CD14-positive monocyte (primary cell): ENCODE measurements around the gene MICALL1. TPM values are rescaled to one million over a fixed set of nuclear protein-coding genes. Genes with fewer than 3 reads are reported as not detected.
A peak's percentile ranks its signal among the peaks of the same experiment; 100 is the strongest.

ENCODE experiments used
- DNase-seq, 3 donors: peaks; one replicate each; pipeline ENCODE4 v3.0.0-alpha.2; 2011 to 2022
- H2AFZ ChIP-seq: 2 replicates; pipeline ENCODE4 v1.6.0; 2012; ENCODE audit warnings: mild to moderate bottlenecking, low read depth, low read length, inconsistent platforms; ENCODE audit not compliant: insufficient read depth, poor library complexity, severe bottlenecking
- H3K27ac ChIP-seq, 2 donors: 1 replicate in 1 of 2; 2 replicates in 1 of 2; pipeline ENCODE4 v1.5.1; 2012 to 2013; ENCODE audit warnings: low read length in 2 of 2, control low read depth in 1 of 2, inconsistent platforms in 1 of 2, low read depth in 1 of 2, mild to moderate bottlenecking in 1 of 2
- H3K27me3 ChIP-seq, 2 donors: one replicate each; pipeline versions ENCODE4 v1.6.0 to v1.6.1; 2011 to 2013; ENCODE audit warnings: low read length in 2 of 2; ENCODE audit not compliant: control insufficient read depth in 2 of 2, insufficient read depth in 2 of 2
- H3K36me3 ChIP-seq, 2 donors: replicated peaks in 1 of 2; 1 replicate in 1 of 2; 2 replicates in 1 of 2; pipeline versions ENCODE4 v1.5.1 to v1.6.1; 2012 to 2013; ENCODE audit warnings: low read length in 2 of 2, control low read depth in 1 of 2, inconsistent platforms in 1 of 2, mild to moderate bottlenecking in 1 of 2; ENCODE audit not compliant: insufficient read depth in 2 of 2, control insufficient read depth in 1 of 2
- H3K4me1 ChIP-seq, 2 donors: 1 replicate in 1 of 2; 2 replicates in 1 of 2; pipeline versions ENCODE4 v1.5.1 to v1.6.1; 2012 to 2013; ENCODE audit warnings: low read length in 2 of 2, control low read depth in 1 of 2, inconsistent platforms in 1 of 2, mild to moderate bottlenecking in 1 of 2, moderate library complexity in 1 of 2; ENCODE audit not compliant: insufficient read depth in 2 of 2, control insufficient read depth in 1 of 2
- H3K4me2 ChIP-seq: replicated peaks from 2 replicates; pipeline ENCODE3; 2012; ENCODE audit warnings: low read length, moderate library complexity, mild to moderate bottlenecking; ENCODE audit not compliant: poor library complexity, severe bottlenecking; ENCODE audit errors: extremely low read depth
- H3K4me3 ChIP-seq, 3 experiments: fragments of 200-600 bp in 1 of 3; sonication (generic) in 1 of 3; replicated peaks in 1 of 3; 1 replicate in 2 of 3; 2 replicates in 1 of 3; pipeline ENCODE4 v1.5.1; 2011 to 2013; ENCODE audit warnings: low read length in 3 of 3, mild to moderate bottlenecking in 3 of 3, control low read depth in 2 of 3, low read depth in 2 of 3, inconsistent platforms in 1 of 3, moderate library complexity in 1 of 3
- H3K79me2 ChIP-seq: 2 replicates; pipeline ENCODE4 v1.6.0; 2012; ENCODE audit warnings: mild to moderate bottlenecking, control low read depth, inconsistent platforms, low read length, moderate library complexity; ENCODE audit not compliant: insufficient read depth
- H3K9ac ChIP-seq: 2 replicates; pipeline ENCODE4 v1.6.0; 2017; ENCODE audit warnings: low read length, mild to moderate bottlenecking; ENCODE audit not compliant: insufficient read depth, poor library complexity, severe bottlenecking
- H3K9me3 ChIP-seq, 2 donors: replicated peaks in 1 of 2; 1 replicate in 1 of 2; 2 replicates in 1 of 2; pipeline versions ENCODE4 v1.5.1 to v1.6.1; 2012 to 2013; ENCODE audit warnings: low read length in 2 of 2, control low read depth in 1 of 2; ENCODE audit not compliant: control insufficient read depth in 1 of 2, insufficient read depth in 1 of 2
- H4K20me1 ChIP-seq: 2 replicates; pipeline ENCODE4 v1.6.0; 2012; ENCODE audit warnings: mild to moderate bottlenecking, low read length, control low read depth, moderate library complexity; ENCODE audit not compliant: insufficient read depth
- H3K27ac Mint-ChIP-seq, 7 donors: one replicate each; pipeline ENCODE4 v1.8.0; 2020; ENCODE audit warnings: mild to moderate bottlenecking in 7 of 7, mixed read lengths in 7 of 7, moderate library complexity in 6 of 7, inconsistent platforms in 2 of 7
- H3K27me3 Mint-ChIP-seq, 3 donors: one replicate each; pipeline ENCODE4 v1.8.0; 2021 to 2022; ENCODE audit warnings: low read depth in 3 of 3, mild to moderate bottlenecking in 3 of 3, mixed read lengths in 3 of 3, moderate library complexity in 3 of 3, inconsistent platforms in 1 of 3
- H3K36me3 Mint-ChIP-seq, 2 donors: one replicate each; pipeline ENCODE4 v1.8.0; 2020; ENCODE audit warnings: mixed read lengths in 2 of 2, inconsistent platforms in 1 of 2, mild to moderate bottlenecking in 1 of 2
- H3K4me1 Mint-ChIP-seq: one replicate; pipeline ENCODE4 v1.8.0; 2020; ENCODE audit warnings: mild to moderate bottlenecking, mixed read lengths
- H3K4me3 Mint-ChIP-seq, 2 donors: one replicate each; pipeline ENCODE4 v1.8.0; 2020; ENCODE audit warnings: mild to moderate bottlenecking in 2 of 2, mixed read lengths in 2 of 2, moderate library complexity in 1 of 2
- H3K9me3 Mint-ChIP-seq, 7 donors: one replicate each; pipeline ENCODE4 v1.8.0; 2020 to 2022; ENCODE audit warnings: mixed read lengths in 7 of 7, mild to moderate bottlenecking in 6 of 7, moderate library complexity in 6 of 7, inconsistent platforms in 2 of 7
- WGBS: methylation state at CpG from one replicate; pipeline ENCODE4 v1.1.5; 2013; ENCODE audit warnings: missing lambda C conversion rate; ENCODE audit not compliant: insufficient coverage; 5-methylcytosine and 5-hydroxymethylcytosine counted together
- intact Hi-C, 2 donors: fragments of 100-400 bp; cut with micrococcal nuclease; formaldehyde crosslinking; loops; one replicate each; pipeline versions ENCODE4 v1.15.0 to v1.15.1; 2023
- polyA plus RNA-seq, 3 donors: library from polyadenylated mRNA; depleted of rRNA in 1 of 3; unstranded in 2 of 3; stranded (reverse) in 1 of 3; fragments of 300-500 nt in 2 of 3; fragments of >200 nt in 1 of 3; fragmentation: Illumina TruSeq in 2 of 3; gene quantifications; 1 replicate in 2 of 3; 2 replicates in 1 of 3; pipeline ENCODE4 v1.2.3, GENCODE V29; 2012 to 2021
- TF ChIP-seq, protein P1 (sequence below): fragments of 200-600 bp; IDR thresholded peaks from one replicate; pipeline ENCODE4 v1.8.0; 2022; ENCODE audit warnings: antibody characterized with exemption, mild to moderate bottlenecking

Gene MICALL1
- polyA plus RNA-seq, 3 donors, result 0.51 to 7.0 (median 1.3) TPM

DNA sequence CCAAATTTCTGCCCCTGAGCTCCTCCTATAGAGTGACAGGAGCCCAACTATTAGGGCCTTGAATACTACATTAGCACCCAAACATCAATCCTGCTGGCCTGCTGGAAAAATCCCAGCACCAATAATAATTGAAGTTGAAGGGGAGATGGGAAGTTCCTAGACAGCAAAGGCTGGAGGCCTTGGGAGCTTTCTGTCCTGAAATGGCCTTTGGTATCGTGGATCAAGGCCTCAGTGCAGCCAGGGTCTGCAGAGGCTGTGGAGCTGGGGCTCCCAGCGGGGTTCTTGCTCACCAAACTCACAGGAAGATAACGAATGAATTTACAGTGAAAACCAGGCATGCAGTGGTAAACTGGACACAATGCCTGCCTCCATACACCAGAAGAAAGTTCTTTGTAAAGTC lies 9.2 kb upstream of the MICALL1 start:
- no peaks in the 10 kb centered on the region for H3K9me3 ChIP-seq
- H3K9me3 Mint-ChIP-seq, result no peaks in the 10 kb centered on the region
- H3K27me3 ChIP-seq, result no peaks in the 10 kb centered on the region
- H4K20me1 ChIP-seq, result no peaks in the 10 kb centered on the region
- peaks cover 3 to 11% of the 10 kb centered on the region in 2 donors for H3K36me3 ChIP-seq
- intact Hi-C loops, result no loop called here
- WGBS, result 90% methylated on average over 3 of the region's 3 CpGs
- no peak overlapping the region for H3K9ac ChIP-seq
- H2AFZ ChIP-seq, result no peak overlapping the region
- peaks cover 24% of the 10 kb centered on the region for H3K4me1 Mint-ChIP-seq
- H3K4me2 ChIP-seq, result no peak overlapping the region
- H3K4me3 Mint-ChIP-seq, result no peak overlapping the region
- peaks cover 0 to 3% (median 3%) of the 10 kb centered on the region in 3 donors for H3K27me3 Mint-ChIP-seq
- peaks cover 10 to 14% of the 10 kb centered on the region in 2 donors for H3K4me1 ChIP-seq
- H3K27ac ChIP-seq, result peak overlapping the region in 1 of 2 donors; percentile 51
- H3K4me3 ChIP-seq, result no peak overlapping the region
- no peaks in the 10 kb centered on the region for H3K79me2 ChIP-seq
- peaks cover 7 to 9% of the 10 kb centered on the region in 2 donors for H3K36me3 Mint-ChIP-seq
- peak overlapping the region in 4 of 7 donors; percentile 20 to 79 (median 69) for H3K27ac Mint-ChIP-seq
- TF ChIP-seq, protein P1, sequence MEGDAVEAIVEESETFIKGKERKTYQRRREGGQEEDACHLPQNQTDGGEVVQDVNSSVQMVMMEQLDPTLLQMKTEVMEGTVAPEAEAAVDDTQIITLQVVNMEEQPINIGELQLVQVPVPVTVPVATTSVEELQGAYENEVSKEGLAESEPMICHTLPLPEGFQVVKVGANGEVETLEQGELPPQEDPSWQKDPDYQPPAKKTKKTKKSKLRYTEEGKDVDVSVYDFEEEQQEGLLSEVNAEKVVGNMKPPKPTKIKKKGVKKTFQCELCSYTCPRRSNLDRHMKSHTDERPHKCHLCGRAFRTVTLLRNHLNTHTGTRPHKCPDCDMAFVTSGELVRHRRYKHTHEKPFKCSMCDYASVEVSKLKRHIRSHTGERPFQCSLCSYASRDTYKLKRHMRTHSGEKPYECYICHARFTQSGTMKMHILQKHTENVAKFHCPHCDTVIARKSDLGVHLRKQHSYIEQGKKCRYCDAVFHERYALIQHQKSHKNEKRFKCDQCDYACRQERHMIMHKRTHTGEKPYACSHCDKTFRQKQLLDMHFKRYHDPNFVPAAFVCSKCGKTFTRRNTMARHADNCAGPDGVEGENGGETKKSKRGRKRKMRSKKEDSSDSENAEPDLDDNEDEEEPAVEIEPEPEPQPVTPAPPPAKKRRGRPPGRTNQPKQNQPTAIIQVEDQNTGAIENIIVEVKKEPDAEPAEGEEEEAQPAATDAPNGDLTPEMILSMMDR, result no peak
- DNase-seq, result no peak

DNA sequence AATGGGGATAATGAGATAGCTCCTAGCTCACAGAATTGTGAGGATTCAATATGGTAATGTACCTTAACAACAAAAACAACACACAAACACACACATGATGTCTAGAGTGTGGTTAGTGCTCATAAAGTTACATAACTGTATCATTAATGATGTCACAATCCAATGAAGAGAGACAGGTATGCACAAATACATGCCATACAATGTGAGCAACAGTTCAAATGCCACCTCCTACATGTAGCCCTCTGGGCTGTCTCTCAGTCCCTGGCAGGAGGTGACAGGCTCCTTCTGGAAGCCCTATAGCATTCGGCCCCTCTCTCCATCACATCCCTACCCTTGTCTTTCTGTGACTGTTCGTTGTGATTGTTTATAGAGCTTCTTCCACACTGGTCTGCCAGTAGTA lies 8.3 kb upstream of the MICALL1 start:
- Histone ChIP-seq H3K4me3 (no peak overlapping the region), H3K79me2 (no peaks in the 10 kb centered on the region), H3K9ac (no peak overlapping the region), H3K4me2 (no peak overlapping the region), H4K20me1 (no peaks in the 10 kb centered on the region), H3K27me3 (no peaks in the 10 kb centered on the region), H3K4me1 (peaks cover 10 to 14% of the 10 kb centered on the region in 2 donors), H3K36me3 (peaks cover 0 to 2% of the 10 kb centered on the region in 2 donors), H3K9me3 (no peaks in the 10 kb centered on the region), H3K27ac (no peak overlapping the region), H2AFZ (no peak overlapping the region)
- peak overlapping the region in 1 of 7 donors; percentile 33 for H3K27ac Mint-ChIP-seq
- H3K4me3 Mint-ChIP-seq, result no peak overlapping the region
- H3K4me1 Mint-ChIP-seq, result peaks cover 24% of the 10 kb centered on the region
- no peaks in the 10 kb centered on the region for H3K9me3 Mint-ChIP-seq
- peaks cover 0 to 6% of the 10 kb centered on the region in 2 donors for H3K36me3 Mint-ChIP-seq
- TF ChIP-seq, protein P1, result no peak
- no CpG with 5 or more reads among the region's 2 CpGs for WGBS
- no peak for DNase-seq
- peaks cover 0 to 5% (median 3%) of the 10 kb centered on the region in 3 donors for H3K27me3 Mint-ChIP-seq
- intact Hi-C loops, result no loop called here
